IPS-18a (cell line): Measurements from ENCODE around the gene ASCL4.
"Not testable (repeated sequence)": the region's sequence is repeated elsewhere in the genome, so short reads cannot be mapped to it uniquely, and the experiment has no call there.

Experiments
- H3K27ac ChIP-seq: one replicate; pipeline ENCODE4 v1.5.1; 2013; ENCODE audit warnings: low read length
- H3K27me3 ChIP-seq: one replicate; pipeline ENCODE4 v1.6.1; 2013; ENCODE audit warnings: mild to moderate bottlenecking, low read length; ENCODE audit not compliant: control insufficient read depth, insufficient read depth
- H3K36me3 ChIP-seq: one replicate; pipeline ENCODE4 v1.6.1; 2013; ENCODE audit warnings: low read depth, low read length; ENCODE audit not compliant: control insufficient read depth
- H3K4me1 ChIP-seq: one replicate; pipeline ENCODE4 v1.6.1; 2013; ENCODE audit warnings: low read depth, low read length; ENCODE audit not compliant: control insufficient read depth
- H3K4me3 ChIP-seq: one replicate; pipeline ENCODE4 v1.5.1; 2013; ENCODE audit warnings: low read length
- H3K9ac ChIP-seq: one replicate; pipeline ENCODE4 v1.6.1; 2013; ENCODE audit warnings: mild to moderate bottlenecking, low read length, moderate library complexity
- H3K9me3 ChIP-seq: one replicate; pipeline ENCODE4 v1.6.1; 2013; ENCODE audit warnings: low read depth, low read length; ENCODE audit not compliant: control insufficient read depth

ASCL4 gene

GRCh38 chr12:107774349-107775029 is at the start of gene ASCL4:
Gene ASCL4 (plus strand): TSS chr12:107774704. CDS start chr12:107775219, 515 bp downstream.
- no peaks in the 10 kb centered on the region for H3K36me3 ChIP-seq
- H3K4me3 ChIP-seq = peak within 1 kb of the TSS; percentile 50
- no peak within 1 kb of the TSS for H3K27ac ChIP-seq
- no peak within 1 kb of the TSS for H3K9ac ChIP-seq
- H3K9me3 ChIP-seq = no peaks in the 10 kb centered on the region
- peaks cover 4% of the 10 kb centered on the region for H3K4me1 ChIP-seq
- peaks cover 76% of the 10 kb centered on the region for H3K27me3 ChIP-seq

GRCh38 chr12:107727327-107727726 is 47.2 kb upstream of the ASCL4 start:
- H3K4me1 ChIP-seq, H3K9ac ChIP-seq, H3K36me3 ChIP-seq, H3K27ac ChIP-seq, H3K27me3 ChIP-seq, H3K9me3 ChIP-seq, H3K4me3 ChIP-seq: not testable (repeated sequence)

- not testable (repeated sequence) for H3K9me3 ChIP-seq, H3K4me1 ChIP-seq, H3K9ac ChIP-seq, H3K27ac ChIP-seq, H3K27me3 ChIP-seq, H3K36me3 ChIP-seq, H3K4me3 ChIP-seq
Observed at GRCh38 chr12:107727742-107728141, 46.8 kb upstream of the ASCL4 start.

- H3K4me1 ChIP-seq = no peaks in the 10 kb centered on the region
- no peaks in the 10 kb centered on the region for H3K27me3 ChIP-seq
- peaks cover 18% of the 10 kb centered on the region for H3K36me3 ChIP-seq
- H3K27ac ChIP-seq = no peak overlapping the region
- no peak overlapping the region for H3K4me3 ChIP-seq
- H3K9ac ChIP-seq = no peak overlapping the region
- H3K9me3 ChIP-seq = no peaks in the 10 kb centered on the region
Observed at GRCh38 chr12:107730618-107731341, 43.7 kb upstream of the ASCL4 start.

GRCh38 chr12:107731366-107731765 is 43.1 kb upstream of the ASCL4 start:
- H3K9me3 ChIP-seq = no peaks in the 10 kb centered on the region
- H3K27me3 ChIP-seq = no peaks in the 10 kb centered on the region
- H3K9ac ChIP-seq = no peak overlapping the region
- no peak overlapping the region for H3K4me3 ChIP-seq
- no peak overlapping the region for H3K27ac ChIP-seq
- H3K36me3 ChIP-seq = peaks cover 23% of the 10 kb centered on the region
- H3K4me1 ChIP-seq = no peaks in the 10 kb centered on the region

GRCh38 chr12:107732365-107732764 is 42.1 kb upstream of the ASCL4 start:
- H3K4me1 ChIP-seq = no peaks in the 10 kb centered on the region
- no peak overlapping the region for H3K9ac ChIP-seq
- H3K4me3 ChIP-seq = no peak overlapping the region
- no peaks in the 10 kb centered on the region for H3K9me3 ChIP-seq
- peaks cover 32% of the 10 kb centered on the region for H3K36me3 ChIP-seq
- no peak overlapping the region for H3K27ac ChIP-seq
- no peaks in the 10 kb centered on the region for H3K27me3 ChIP-seq

GRCh38 chr12:107734139-107734538 is 40.4 kb upstream of the ASCL4 start:
- Histone ChIP-seq H3K36me3 (peaks cover 49% of the 10 kb centered on the region), H3K27me3 (no peaks in the 10 kb centered on the region), H3K4me1 (no peaks in the 10 kb centered on the region), H3K27ac (no peak overlapping the region), H3K9ac (no peak overlapping the region), H3K9me3 (no peaks in the 10 kb centered on the region), H3K4me3 (no peak overlapping the region)

GRCh38 chr12:107735763-107736162 is 38.7 kb upstream of the ASCL4 start:
- H3K27me3 ChIP-seq = no peaks in the 10 kb centered on the region
- H3K36me3 ChIP-seq = peaks cover 64% of the 10 kb centered on the region
- H3K9me3 ChIP-seq = no peaks in the 10 kb centered on the region
- H3K4me3 ChIP-seq = no peak overlapping the region
- H3K9ac ChIP-seq = no peak overlapping the region
- no peaks in the 10 kb centered on the region for H3K4me1 ChIP-seq
- H3K27ac ChIP-seq = no peak overlapping the region

- H3K36me3 ChIP-seq = peaks cover 75% of the 10 kb centered on the region
- no peak overlapping the region for H3K9ac ChIP-seq
- H3K9me3 ChIP-seq = no peaks in the 10 kb centered on the region
- H3K4me3 ChIP-seq = no peak overlapping the region
- no peak overlapping the region for H3K27ac ChIP-seq
- H3K4me1 ChIP-seq = no peaks in the 10 kb centered on the region
- no peaks in the 10 kb centered on the region for H3K27me3 ChIP-seq
Observed at GRCh38 chr12:107736914-107737313, 37.6 kb upstream of the ASCL4 start.

GRCh38 chr12:107748472-107748871 is 26.0 kb upstream of the ASCL4 start:
- Histone ChIP-seq H3K4me1 (no peaks in the 10 kb centered on the region), H3K4me3 (no peak overlapping the region), H3K27me3 (no peaks in the 10 kb centered on the region), H3K9ac (no peak overlapping the region), H3K36me3 (peaks cover 61% of the 10 kb centered on the region), H3K9me3 (no peaks in the 10 kb centered on the region), H3K27ac (no peak overlapping the region)

- Histone ChIP-seq H3K4me3 (no peak overlapping the region), H3K9ac (no peak overlapping the region), H3K27ac (no peak overlapping the region), H3K9me3 (no peaks in the 10 kb centered on the region), H3K27me3 (no peaks in the 10 kb centered on the region), H3K36me3 (peaks cover 60% of the 10 kb centered on the region), H3K4me1 (no peaks in the 10 kb centered on the region)
Observed at GRCh38 chr12:107749083-107749482, 25.4 kb upstream of the ASCL4 start.

- Histone ChIP-seq H3K4me1 (peaks cover 9% of the 10 kb centered on the region), H3K27me3 (peaks cover 6% of the 10 kb centered on the region), H3K4me3 (peak overlapping the region; percentile 94), H3K9me3 (no peaks in the 10 kb centered on the region), H3K9ac (peak overlapping the region; percentile 68), H3K36me3 (peaks cover 29% of the 10 kb centered on the region), H3K27ac (no peak overlapping the region)
Observed at GRCh38 chr12:107759410-107759809, 15.1 kb upstream of the ASCL4 start.
